ENCODE results near the gene TMEM97.

The TMEM97 gene

GRCh38 chr17:28317099-28317965 is 1.7 kb upstream of the TMEM97 start:
- no peak for DNase-seq

GRCh38 chr17:28317966-28318758 is 838 bp upstream of the TMEM97 start:
- DNase-seq: no peak

- no peak for DNase-seq
Measured at GRCh38 chr17:28319598-28319935, 567 bp downstream of the TMEM97 start.

DNA sequence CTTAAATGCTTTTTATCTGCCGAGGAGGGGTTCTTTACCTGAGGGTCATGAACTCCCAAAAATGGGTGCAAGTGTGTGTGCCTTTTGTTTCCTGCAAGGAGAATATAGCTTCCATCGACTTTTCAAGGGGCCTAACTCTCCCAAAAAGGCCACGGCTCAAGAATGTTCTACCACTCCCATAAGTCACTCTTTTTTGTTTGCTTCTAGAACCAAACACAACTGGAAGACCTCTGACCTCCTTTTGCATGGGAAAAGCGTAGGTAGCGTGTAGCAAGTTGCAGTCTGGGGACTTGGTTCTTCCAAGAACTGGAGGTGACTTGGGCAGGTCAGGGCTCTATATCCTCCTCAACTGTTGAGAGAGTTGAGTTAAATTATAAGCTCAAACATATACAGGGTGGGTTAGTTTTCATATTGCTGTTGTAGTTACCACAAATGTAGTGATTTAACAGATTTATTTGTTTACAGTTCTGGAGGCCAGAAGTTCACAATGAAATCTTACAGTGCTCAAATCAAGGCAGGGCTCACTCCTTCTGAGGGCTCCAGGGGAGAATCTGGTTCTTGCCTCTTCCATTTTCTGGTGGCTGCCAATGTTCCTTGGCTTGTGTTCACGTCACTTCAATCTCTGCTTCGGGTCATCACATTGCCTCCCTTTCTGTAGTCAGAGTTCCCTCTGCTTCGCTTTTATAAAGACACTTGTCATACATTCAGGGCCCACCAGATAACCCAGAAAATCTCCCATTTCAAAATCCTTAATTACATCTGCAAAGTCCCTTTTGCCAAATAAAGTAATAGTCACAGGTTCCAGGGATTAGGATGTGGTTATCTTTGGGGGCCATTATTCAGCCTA is 1.4 kb downstream of the TMEM97 start:
- no peak for DNase-seq

DNA sequence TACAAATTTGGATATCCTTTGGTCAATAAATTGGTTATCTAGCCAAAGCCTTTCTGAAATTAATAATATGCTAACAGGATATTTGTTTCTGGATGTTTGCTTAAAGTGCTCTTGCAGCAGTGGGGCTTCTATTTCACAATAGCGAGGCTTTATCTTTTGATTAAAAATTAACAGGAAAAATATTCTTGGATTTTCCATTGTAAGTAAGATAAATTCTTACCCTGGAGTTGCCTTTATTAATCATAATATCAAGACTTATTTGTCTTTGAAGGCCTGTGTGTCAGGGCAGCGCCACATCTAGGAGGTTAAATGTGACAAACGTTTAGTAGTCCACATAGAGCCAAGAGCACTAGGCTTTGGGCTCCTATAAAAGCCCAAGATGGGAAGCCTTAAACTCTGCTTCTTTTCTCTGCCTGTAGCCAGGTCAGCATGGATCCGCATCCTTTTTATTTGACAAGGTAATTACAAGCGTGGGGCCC is 5.3 kb downstream of the TMEM97 start:
- no peak for DNase-seq

DNA sequence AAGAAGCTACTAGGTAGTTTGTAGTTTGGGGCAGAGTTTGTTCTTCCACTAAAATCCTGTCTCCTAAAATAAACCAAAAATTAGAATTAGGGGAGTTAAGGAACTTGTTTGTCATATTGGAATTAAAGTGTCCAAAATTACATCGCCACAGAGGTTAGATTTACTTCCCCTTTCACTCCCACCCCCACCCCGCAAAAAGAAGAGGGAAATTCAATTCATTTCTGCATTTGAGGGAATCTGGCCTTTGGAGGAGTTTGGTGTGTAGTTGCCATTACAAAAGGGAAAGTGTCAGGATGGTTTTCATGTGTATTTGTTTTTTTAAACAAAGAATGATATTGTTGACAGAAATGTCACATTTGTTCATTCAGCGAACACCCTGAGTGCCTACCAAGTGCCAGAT is 5.8 kb downstream of the TMEM97 start:
- no peak for DNase-seq

DNA sequence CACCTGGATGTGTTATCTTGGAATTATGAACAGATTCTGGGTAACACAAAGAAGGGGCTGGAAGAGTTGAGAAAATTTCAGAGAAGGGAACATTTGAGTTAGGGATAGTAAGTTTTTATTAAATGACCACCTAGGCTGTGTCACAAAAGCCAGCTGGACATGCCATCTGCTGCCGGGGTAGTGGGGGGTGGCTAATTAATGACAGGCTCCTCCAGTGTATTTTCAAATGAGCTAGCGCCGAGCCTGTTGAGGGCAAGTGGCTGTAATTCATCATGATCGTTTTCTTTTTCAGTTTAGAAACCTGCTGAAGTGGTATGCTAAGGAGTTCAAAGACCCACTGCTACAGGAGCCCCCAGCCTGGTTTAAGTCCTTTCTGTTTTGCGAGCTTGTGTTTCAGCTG is 6.2 kb downstream of the TMEM97 start:
- no peak for DNase-seq

DNA sequence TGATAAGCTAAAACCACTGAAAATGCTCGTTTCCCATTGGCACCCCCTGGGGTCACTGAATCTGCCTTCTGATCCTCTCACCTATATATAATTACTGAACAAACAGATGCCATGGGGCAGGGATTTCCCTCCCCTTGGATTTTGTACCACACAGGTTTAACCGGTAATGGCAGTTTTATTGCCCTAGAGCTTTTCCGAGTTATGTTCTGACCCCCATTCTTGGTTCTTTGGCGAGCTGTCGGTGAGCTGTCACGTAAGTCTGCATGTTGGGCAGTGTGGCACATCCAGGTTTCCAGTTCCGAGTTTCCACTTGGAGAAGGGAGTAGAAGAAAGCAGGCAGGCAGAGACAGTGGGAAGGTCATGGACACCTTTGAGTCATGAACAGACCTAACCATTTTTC is 7.1 kb downstream of the TMEM97 start:
- no peak for DNase-seq

DNA sequence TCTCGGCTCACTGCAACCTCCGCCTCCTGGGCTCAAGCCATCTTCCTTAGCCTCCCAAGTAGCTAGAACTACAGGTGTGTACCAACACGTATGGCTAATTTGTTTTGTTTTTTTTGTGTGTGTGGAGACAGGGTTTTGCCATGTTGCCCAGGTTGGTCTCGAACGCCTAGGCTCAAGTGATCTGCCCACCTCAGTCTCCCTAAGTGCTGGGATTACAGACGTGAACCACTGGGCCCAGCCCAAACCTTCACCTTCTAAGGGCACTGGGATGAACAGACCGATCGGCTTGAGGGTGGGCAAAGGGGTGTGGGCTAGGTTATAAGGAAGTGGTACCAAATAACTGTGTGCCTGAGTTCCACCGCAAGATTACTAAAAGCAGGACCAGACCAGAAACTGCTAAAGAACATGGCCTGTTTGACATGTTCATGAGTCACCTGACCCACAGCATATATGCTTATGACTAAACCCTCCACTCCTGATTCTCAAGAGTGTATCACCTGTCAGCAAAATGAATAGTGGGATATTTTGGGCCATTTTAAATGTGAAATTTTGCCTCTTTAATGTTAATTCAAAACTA is 8.1 kb downstream of the TMEM97 start:
- DNase-seq: no peak

GRCh38 chr17:28327709-28328108 is 8.7 kb downstream of the TMEM97 start:
- DNase-seq: no peak

GRCh38 chr17:28328325-28328724 is 9.3 kb downstream of the TMEM97 start:
- DNase-seq: no peak

- DNase-seq: no peak
Measured at GRCh38 chr17:28330671-28331070, 11.7 kb downstream of the TMEM97 start.

GRCh38 chr17:28331891-28332420 is 13.0 kb downstream of the TMEM97 start:
- DNase-seq: no peak

DNA sequence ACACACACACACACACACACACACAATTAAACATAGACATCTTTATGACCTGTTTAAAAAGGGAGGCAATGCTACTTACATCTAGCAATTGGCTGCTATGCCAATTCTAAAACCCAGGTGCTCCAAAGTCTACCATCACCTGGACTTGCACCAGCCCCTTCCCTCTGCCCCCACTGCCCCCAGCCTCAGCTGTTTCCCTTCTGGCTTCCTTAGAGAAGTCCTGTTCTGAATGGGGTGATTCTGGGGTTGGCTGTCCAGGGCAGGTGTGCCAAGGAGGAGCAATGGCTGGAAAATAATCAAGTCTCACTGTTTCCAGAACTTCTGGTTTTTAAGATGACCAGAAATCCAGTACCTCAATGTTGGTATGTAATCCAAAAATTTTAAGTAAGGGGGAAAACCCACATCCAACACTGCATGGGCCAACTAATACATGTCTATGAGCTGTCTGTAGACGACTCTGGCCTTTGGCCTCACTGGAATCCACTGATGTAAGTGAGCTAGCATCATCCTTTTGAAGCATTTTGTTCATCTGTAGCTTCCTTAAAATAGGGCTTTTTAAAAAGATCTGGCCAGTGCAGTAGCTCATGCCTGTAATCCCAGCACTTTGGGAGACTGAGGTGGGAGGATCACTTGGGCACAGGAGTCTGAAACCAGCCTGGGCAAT is 14.2 kb downstream of the TMEM97 start:
- no peak for DNase-seq

DNA sequence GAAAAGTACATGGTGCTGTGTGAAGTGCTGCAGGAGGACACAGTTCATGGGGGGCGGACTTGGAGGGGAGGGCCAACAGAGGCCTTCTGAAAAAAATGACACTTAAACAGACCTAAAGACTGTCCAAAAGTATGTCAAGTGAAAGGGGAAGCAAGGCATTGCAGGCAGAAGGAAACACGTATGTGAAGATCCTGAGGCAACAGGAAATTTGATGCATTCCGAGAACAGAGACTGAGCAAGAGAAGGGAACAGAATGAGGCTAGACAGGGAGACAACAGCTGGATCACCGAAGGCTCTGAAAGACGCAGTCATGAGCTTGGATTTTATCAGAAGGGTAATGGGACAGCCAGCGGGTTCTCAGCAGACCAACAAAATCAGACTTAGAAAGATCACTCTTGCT is 15.2 kb downstream of the TMEM97 start:
- DNase-seq: no peak

GRCh38 chr17:28334666-28335200 is 15.7 kb downstream of the TMEM97 start:
- DNase-seq: no peak

DNA sequence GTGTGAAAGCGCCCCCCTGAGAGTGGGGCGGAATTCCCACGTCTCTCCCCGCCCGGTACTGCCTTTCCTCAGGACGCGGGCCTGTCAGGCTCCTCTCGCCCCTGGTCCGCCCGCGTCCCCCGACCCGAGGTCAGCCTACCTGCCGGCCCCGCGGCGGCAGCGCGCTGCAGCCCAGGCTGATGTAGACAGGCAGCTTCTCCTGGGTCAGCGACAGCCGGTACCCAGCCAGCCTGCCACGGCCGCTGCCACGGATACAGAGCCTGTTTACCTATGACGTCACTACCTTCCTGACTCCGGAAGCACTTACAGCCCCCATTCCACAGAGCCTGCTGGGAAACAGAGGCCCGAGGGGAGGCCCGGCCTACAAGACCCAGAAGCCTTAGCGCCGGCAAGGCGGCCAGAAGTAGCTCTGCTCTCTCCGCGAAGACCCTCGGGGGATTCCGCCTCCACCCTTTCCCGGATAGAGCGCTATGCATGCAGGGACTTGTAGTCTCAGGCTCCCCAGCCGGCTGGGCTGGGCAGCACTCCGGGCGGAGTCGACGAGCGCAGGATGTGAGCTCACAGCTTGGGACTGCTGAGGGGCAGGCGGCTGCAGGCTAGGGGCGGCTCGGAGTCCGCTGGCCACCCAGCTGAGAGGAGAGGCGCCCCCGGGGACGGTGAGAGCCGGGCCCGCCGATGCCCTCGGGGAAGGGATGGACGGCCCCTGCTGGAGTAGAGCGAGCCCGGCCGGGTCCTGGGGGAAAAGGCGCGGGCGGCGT is 16.4 kb downstream of the TMEM97 start, which contains the start of the genes IFT20 and TNFAIP1:
IFT20 (minus strand) TSS at position 272 of the 758 bp plus-strand sequence. CDS start 3,487 bp downstream, outside the sequence.
TNFAIP1 (plus strand) TSS at position 561 of the 758 bp plus-strand sequence. CDS start 3,761 bp downstream, outside the sequence.
- peak; percentile 88 to 96 (median 93) for DNase-seq

- no peak for DNase-seq
Measured at GRCh38 chr17:28335959-28336871, 17.2 kb downstream of the TMEM97 start.

GRCh38 chr17:28338056-28338768 is 19.2 kb downstream of the TMEM97 start:
- no peak for DNase-seq

Data from activated CD4-positive, CD25-positive, alpha-beta regulatory T cell (primary cell).